Large intestine (tissue), 3 donors: ENCODE measurements around the gene SS18L1. TPM values are rescaled to one million over a fixed set of nuclear protein-coding genes. Genes with fewer than 3 reads are reported as not detected.

Experiments used
- DNase-seq, 2 donors: peaks; one replicate each; pipeline versions ENCODE4 v3.0.0 to v3.0.0-alpha.2; 2013
- H3K27ac ChIP-seq: one replicate; pipeline ENCODE4 v1.5.1; 2013; ENCODE audit warnings: low read length
- H3K27me3 ChIP-seq: 2 replicates; pipeline ENCODE4 v1.6.1; 2013; ENCODE audit warnings: low read length; ENCODE audit not compliant: control insufficient read depth, insufficient read depth
- H3K36me3 ChIP-seq: 2 replicates; pipeline ENCODE4 v1.6.1; 2013; ENCODE audit warnings: low read length; ENCODE audit not compliant: control insufficient read depth, insufficient read depth
- H3K4me1 ChIP-seq: one replicate; pipeline ENCODE4 v1.6.1; 2013; ENCODE audit warnings: low read length; ENCODE audit not compliant: control insufficient read depth, insufficient read depth
- H3K4me3 ChIP-seq: one replicate; pipeline ENCODE4 v1.5.1; 2013; ENCODE audit warnings: low read length
- H3K9me3 ChIP-seq: one replicate; pipeline ENCODE4 v1.6.1; 2013; ENCODE audit warnings: mild to moderate bottlenecking, low read depth, low read length, moderate library complexity; ENCODE audit not compliant: control insufficient read depth
- WGBS: methylation state at CpG from one replicate; pipeline ENCODE4 v1.1.5; 2013; ENCODE audit warnings: low lambda C conversion rate; ENCODE audit not compliant: insufficient coverage; 5-methylcytosine and 5-hydroxymethylcytosine counted together
- polyA plus RNA-seq: library from polyadenylated mRNA; unstranded; fragments of 120-200 nt; gene quantifications from one replicate; pipeline ENCODE4 v1.2.1, GENCODE V29; 2013

The SS18L1 gene
- polyA plus RNA-seq, 1 donor: 18.2 TPM

DNA sequence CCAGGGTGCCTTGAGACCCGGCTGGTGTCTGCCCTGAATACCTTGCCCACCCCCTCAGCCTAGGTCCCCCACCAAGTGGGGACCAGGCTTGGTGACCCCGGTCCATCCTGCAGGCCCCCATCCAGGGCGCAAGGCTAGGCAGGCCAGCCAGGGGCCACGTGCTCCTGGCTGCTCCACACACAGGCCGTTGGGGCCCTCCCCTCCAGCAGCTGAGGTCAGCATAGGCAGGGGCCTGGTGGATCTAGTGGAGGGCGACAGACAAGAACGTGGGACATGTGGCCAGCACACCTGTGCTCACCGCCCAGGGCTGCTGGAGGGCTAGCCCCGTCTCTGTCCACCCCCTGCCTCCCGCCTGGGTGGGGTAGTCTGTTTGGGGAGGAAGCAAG lies 84.0 kb downstream of the SS18L1 start:
- peaks cover 49% of the 10 kb centered on the region for H3K27me3 ChIP-seq
- H3K9me3 ChIP-seq: no peaks in the 10 kb centered on the region
- no peaks in the 10 kb centered on the region for H3K36me3 ChIP-seq

DNA sequence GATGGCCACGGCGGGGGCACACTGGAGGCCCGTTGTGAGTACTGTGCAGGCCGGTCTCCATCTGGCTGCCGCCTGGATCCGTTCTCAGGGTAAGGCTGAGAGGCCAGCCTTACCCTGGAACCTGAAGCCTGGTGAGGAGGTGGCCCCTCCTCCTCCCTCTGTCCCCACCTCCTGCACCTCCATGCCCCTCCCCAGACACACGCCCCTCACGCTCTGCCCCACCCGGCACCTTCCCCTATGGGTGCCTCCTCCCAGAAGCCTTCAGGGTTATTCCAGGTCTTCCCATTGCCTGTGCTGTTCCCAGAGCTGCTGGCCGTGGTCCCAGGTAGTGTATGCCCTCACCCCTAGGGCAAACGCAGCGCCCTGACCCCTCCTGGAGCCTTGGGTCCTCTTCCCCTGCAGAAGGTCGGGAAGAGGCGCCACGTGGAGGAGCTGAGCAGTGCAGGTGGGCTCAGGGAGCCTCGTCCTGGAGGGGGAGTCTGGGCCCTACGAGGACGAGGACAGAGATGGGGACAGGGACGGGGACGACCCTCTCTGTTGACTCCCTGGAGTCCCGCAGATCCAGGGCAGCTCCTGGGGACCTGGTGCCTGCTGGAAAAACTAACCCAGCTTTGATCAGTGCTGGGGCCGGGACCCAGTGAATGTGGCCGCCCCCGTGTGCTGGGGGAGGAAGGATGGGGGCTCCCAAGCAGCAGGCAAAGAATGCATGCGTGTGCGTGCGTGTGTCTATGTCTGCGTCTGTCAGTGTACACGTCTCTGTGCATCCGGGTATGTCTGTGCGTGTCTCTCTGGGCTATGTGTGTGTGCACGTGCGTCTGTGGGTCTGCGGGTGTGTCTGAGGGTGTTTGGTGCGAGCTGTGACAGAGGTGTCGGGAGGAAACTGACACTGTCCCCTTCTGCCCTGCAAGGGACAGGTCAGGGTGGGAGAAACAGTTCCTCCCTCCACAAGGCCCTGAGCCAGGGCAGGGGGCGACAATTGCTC lies 84.7 kb downstream of the SS18L1 start:
- no peak for DNase-seq
- no CpG with 5 or more reads among the region's 37 CpGs for WGBS
- Histone ChIP-seq H3K4me1 (no peaks in the 10 kb centered on the region), H3K9me3 (no peaks in the 10 kb centered on the region), H3K4me3 (no peak overlapping the region), H3K27me3 (peaks cover 42% of the 10 kb centered on the region), H3K27ac (no peak overlapping the region), H3K36me3 (no peaks in the 10 kb centered on the region)

More for the DNA sequence above, 84.0 kb downstream of the SS18L1 start:
- Histone ChIP-seq H3K4me1 (no peaks in the 10 kb centered on the region), H3K4me3 (no peak overlapping the region), H3K27ac (no peak overlapping the region)
- WGBS: no CpG with 5 or more reads among the region's 10 CpGs
- DNase-seq: no peak

DNA sequence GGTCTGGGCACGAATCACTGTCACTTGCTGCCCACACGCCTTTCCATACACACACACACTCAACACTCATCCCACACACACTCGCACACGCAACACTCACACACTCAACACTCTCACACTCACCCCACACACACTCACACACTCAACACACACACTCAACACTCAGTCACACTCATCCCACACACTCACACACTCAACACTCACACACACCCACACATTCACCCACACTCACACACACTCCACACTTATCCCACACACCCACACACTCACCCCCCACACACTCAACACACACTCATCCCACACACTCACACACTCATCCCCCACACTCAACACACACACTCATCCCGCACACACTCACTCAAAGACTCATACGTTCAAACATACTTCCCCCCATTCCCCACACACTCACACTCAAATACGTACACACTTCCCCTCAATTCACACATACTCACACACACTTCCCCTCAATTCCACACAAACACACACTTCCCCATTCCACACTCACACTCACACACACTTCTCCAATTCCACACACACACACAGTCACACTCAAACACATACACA lies 85.5 kb downstream of the SS18L1 start:
- Histone ChIP-seq H3K27ac (no peak overlapping the region), H3K27me3 (peaks cover 35% of the 10 kb centered on the region), H3K4me3 (no peak overlapping the region), H3K4me1 (no peaks in the 10 kb centered on the region), H3K36me3 (no peaks in the 10 kb centered on the region), H3K9me3 (no peaks in the 10 kb centered on the region)
- 83% methylated on average over 1 of the region's 7 CpGs for WGBS
- DNase-seq: no peak

DNA sequence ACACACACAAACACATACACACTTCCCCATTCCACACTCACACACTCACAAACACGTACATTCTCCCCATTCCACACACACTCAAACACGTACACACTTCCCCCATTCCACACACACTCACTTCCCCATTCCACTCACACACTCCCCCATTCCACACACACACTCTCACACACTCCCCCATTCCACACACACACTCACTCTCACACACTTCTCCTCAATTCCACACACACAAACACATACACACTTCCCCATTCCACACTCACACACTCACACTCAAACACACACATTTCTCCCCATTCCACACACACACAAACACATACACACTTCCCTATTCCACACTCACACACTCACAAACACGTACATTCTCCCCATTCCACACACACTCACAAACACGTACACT lies 86.1 kb downstream of the SS18L1 start:
- no peaks in the 10 kb centered on the region for H3K36me3 ChIP-seq
- H3K4me1 ChIP-seq: no peaks in the 10 kb centered on the region
- DNase-seq: no peak
- H3K9me3 ChIP-seq: no peaks in the 10 kb centered on the region
- 67% methylated on average over 4 of the region's 4 CpGs for WGBS
- H3K27me3 ChIP-seq: peaks cover 29% of the 10 kb centered on the region
- H3K4me3 ChIP-seq: no peak overlapping the region
- H3K27ac ChIP-seq: no peak overlapping the region

DNA sequence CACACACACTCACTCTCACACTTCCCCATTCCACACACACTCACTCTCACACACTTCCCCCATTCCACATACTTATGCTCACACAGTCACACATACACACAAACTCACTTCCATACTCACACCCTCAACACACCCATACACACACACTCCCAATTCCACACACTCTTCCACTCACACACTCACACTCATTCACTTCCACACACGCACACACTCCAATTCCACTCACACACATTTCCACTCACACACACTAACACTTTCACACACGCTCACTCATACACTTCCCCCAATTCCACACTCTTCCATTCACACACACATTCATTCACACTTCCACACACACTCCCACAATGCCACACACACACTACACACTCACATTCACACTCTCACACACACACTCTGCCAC lies 86.7 kb downstream of the SS18L1 start:
- DNase-seq: no peak
- no peaks in the 10 kb centered on the region for H3K4me1 ChIP-seq
- no peaks in the 10 kb centered on the region for H3K9me3 ChIP-seq
- WGBS: 100% methylated on average over 1 of the region's 2 CpGs
- H3K27ac ChIP-seq: no peak overlapping the region
- H3K4me3 ChIP-seq: no peak overlapping the region
- H3K36me3 ChIP-seq: no peaks in the 10 kb centered on the region
- peaks cover 24% of the 10 kb centered on the region for H3K27me3 ChIP-seq

DNA sequence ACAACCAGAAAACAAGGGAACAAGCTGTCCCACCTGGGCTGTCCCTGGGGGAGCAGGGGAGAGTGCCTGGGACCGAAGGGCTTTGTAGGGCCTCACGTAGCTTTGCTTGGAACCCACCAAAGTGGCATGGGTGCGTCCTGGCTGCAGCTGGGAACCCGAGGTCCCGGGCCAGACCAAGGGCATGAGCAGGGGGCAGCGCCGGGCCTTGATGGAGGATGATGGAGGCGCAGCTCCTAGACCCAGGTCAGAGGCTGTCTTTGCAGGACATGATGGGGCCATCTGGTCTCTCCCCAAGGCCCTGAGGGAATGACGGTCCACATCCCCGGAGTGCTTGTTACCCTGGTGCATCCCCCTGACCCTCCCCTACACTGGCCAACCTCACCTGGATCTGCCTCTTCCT lies 87.1 kb downstream of the SS18L1 start:
- WGBS: no CpG with 5 or more reads among the region's 10 CpGs
- H3K27ac ChIP-seq: no peak overlapping the region
- H3K4me3 ChIP-seq: no peak overlapping the region
- H3K9me3 ChIP-seq: no peaks in the 10 kb centered on the region
- H3K27me3 ChIP-seq: peaks cover 20% of the 10 kb centered on the region
- DNase-seq: no peak
- H3K36me3 ChIP-seq: no peaks in the 10 kb centered on the region
- H3K4me1 ChIP-seq: no peaks in the 10 kb centered on the region

DNA sequence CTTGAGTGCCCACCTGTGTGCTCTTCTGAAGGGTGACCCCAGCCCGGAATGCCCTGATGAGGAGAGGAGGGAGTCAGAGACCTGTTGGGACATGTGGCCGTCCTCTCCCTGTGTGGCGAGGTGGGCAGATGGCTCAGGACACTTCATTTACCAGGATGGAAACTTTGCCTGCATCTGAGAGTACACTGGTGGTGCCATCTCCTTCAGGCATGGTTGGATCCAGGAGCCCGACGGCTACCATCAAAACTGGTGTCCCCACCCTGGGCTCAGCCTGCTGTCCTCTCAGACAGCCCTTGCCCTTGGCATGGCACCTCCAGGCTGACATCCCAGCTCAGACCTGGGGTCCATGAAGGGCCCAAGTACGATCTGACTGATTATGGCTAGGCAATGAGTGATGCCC lies 87.7 kb downstream of the SS18L1 start:
- Histone ChIP-seq H3K9me3 (no peaks in the 10 kb centered on the region), H3K27ac (no peak overlapping the region), H3K4me3 (no peak overlapping the region), H3K36me3 (no peaks in the 10 kb centered on the region), H3K27me3 (peaks cover 14% of the 10 kb centered on the region), H3K4me1 (no peaks in the 10 kb centered on the region)
- DNase-seq: no peak
- WGBS: no CpG with 5 or more reads among the region's 6 CpGs

Other genes starting within 250 kb of the SS18L1 start
- 17.4 TPM for gene TAF4, start 77.9 kb upstream of the SS18L1 start, polyA plus RNA-seq
- 47.6 TPM for gene LSM14B, start 21.3 kb upstream of the SS18L1 start, polyA plus RNA-seq
- 163 TPM for gene PSMA7, start 375 bp upstream of the SS18L1 start, polyA plus RNA-seq
- 30.9 TPM for gene MTG2, start 39.3 kb downstream of the SS18L1 start, polyA plus RNA-seq
- 0.33 TPM for gene HRH3, start 76.5 kb downstream of the SS18L1 start, polyA plus RNA-seq
- 35.7 TPM for gene OSBPL2, start 94.8 kb downstream of the SS18L1 start, polyA plus RNA-seq
- gene ADRM1, start 159.2 kb downstream of the SS18L1 start, polyA plus RNA-seq: 50.4 TPM
- 92.1 TPM for gene LAMA5, start 223.5 kb downstream of the SS18L1 start, polyA plus RNA-seq
- 2,139 TPM for gene RPS21, start 243.3 kb downstream of the SS18L1 start, polyA plus RNA-seq